HG03196 (cell line): Measurements from ENCODE around the gene EIF2A.
"Not testable (repeated sequence)": the region's sequence is repeated elsewhere in the genome, so short reads cannot be mapped to it uniquely, and the experiment has no call there.

Source experiments
- ATAC-seq: cut with Tn5 transposase; IDR thresholded peaks from one replicate; pipeline ENCODE4 v1.9.1; 2021; ENCODE audit not compliant: unreplicated experiment

EIF2A gene

DNA sequence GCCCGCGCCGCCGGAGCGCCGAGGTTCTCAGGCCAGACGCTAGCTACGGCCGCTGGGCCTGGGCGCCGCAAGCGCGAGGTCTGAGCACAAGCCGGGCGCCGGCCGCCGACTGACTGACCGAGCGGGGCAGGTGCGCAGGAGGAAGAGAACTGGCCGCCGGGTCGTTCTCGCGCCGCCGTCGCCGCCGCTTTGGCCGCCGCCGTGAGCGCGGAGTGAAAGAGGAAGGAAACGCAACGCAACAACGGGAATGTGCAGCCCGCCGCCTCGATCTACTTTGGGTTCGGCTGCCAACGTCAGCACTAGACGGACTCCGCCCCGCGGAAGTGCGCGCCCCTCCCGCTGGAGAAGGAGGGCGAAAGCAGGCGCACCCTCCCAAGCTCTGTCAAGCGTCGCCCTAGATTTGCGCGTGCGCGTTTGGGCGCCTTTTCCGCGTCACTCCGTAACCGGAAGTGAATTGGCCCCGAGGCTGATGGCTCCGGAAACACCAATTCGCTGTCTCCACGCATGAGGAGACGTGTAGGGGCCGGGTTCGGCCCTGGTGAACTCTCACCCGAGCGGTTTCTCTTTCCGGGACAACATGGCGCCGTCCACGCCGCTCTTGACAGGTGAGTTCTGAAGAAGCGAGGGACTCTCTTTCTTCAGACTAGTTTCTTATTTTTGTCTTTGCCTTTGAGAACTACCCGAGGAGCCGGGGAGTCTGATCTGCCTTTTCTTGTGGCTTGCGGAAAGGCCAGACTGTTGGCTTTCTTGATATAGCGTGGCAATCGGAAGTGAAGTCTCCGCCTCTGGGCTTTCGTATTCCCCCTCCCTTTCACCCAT, at the start of gene EIF2A, which contains the start of gene SERP1:
Gene EIF2A, plus strand, starts transcription at position 562 of the 819 bp plus-strand sequence. Its CDS starts 16 bp downstream, at position 578.
Gene SERP1, minus strand, starts transcription at position 271 of the 819 bp plus-strand sequence. CDS start 361 bp downstream, outside the sequence.
- ATAC-seq: peak; percentile 92

DNA sequence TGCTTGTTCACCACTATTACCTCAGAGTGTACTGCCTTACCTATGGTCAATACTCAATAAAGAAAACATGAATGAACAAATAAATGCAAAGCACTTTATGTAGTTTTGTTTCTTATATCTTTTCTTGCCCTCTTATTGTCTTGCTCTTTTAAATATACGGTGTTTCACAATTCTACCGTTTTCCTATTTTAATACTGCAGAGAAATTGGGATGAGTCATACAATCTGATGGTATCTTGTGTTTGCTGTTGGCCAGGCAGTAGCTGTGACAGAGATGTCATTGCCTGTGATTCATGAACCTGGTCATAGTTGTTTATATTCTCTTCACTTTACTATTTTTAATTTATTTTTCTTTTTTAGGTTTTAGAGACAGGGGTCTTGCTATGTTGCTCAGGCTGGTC, 48.6 kb upstream of the EIF2A start:
- no peak for ATAC-seq

DNA sequence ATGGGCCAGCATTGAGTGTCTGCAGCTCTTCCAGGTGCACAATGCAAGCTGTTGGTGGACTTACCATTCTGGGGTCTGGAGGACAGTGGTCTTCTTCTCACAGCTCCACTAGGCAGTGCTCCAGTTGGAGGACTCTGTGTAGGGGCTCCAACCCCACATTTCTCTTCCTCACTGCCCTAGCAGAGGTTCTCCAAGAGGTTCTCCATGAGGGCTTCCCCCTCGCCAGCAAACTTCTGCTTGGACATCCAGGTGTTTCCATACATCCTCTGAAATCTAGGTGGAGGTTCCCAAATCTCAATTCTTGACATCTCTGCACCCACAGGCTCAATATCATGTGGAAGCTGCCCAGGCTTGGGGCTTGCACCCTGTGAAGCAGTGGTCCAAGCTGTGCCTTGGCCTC, 45.6 kb upstream of the EIF2A start:
- not testable (repeated sequence) for ATAC-seq

GRCh38 chr3:150503402-150504099, 43.0 kb upstream of the EIF2A start:
- ATAC-seq: no peak

- no peak for ATAC-seq
These were observed 42.1 kb upstream of the EIF2A start for GRCh38 chr3:150504483-150504882.

DNA sequence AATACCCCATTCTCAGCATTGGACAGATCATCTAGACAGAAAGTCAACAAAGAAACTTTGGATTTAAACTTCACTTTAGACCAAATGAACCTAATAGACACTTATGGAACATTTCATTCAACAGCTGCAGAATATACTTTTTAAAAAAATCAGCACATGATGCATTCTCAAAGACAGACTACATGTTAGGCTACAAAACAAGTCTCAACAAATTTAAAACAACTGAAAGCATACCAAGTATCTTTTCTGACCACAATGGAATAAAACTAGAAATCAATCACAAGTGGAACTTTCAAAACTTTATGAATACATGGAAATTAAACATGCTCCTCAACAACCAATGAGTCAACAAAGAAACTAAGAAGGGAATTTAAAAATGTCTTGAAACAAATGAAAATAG, 38.2 kb upstream of the EIF2A start:
- no peak for ATAC-seq

DNA sequence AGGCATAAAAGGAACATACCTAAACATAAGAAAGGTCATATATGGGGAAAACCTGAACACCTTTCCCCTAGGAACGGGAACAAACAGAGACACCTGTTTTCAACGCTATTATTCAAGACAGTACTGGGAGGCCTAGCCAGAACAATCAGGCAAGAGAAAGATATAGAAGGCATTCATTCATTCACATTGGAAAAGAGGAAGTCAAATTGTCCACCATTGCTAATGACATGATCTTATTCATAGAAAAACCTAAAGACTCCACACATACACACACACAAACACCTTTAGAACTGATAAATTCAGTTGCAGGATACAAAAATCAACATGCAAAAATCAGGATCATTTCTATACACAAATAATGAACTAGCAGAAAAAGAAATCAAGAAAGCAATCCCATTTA, 36.8 kb upstream of the EIF2A start:
- no peak for ATAC-seq

- ATAC-seq: no peak
These were observed 35.3 kb upstream of the EIF2A start for GRCh38 chr3:150511122-150511821.

DNA sequence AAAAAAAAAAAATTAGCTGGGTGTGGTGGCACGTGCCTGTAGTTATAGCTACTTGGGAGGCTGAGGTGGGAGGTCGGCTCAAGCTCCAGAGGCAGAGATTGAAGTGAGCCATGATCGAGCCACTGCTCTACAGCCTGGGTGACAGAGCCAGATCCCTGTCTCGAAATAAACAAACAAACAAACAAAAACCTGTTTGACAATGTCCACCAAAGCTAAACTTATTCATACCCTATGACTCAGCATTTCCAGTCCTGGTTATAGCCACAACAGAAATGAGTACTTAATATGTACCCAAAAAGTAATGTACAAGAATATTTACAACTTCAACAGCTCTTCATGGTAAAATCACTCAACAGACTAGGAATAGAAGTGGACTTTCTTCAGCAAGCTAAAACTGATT, 31.4 kb upstream of the EIF2A start:
- ATAC-seq: no peak

GRCh38 chr3:150519026-150519425, 27.6 kb upstream of the EIF2A start:
- ATAC-seq: no peak

DNA sequence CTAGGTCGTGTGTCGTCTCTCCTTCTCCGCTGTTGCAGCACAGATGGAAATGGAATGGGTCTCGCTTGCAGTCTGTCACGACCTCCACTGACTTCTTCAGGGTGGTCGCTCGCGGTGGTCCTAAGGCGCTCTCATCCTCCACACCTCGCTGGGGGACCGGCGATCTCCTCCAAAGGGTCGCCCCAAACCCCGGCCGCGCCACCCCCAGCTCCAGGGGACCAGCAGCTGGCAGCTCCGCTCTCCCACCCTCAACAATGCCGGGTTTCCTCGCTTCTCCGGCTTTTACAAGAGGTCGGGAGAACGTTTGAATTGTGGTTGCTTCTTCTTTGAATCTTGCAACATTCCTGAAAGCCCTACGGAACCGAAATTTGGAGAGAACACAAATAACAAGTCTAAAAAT, 26.2 kb upstream of the EIF2A start:
- no peak for ATAC-seq

- ATAC-seq: no peak
These were observed 25.1 kb upstream of the EIF2A start for GRCh38 chr3:150521463-150521862.

GRCh38 chr3:150523538-150523937, 23.0 kb upstream of the EIF2A start:
- ATAC-seq: no peak

DNA sequence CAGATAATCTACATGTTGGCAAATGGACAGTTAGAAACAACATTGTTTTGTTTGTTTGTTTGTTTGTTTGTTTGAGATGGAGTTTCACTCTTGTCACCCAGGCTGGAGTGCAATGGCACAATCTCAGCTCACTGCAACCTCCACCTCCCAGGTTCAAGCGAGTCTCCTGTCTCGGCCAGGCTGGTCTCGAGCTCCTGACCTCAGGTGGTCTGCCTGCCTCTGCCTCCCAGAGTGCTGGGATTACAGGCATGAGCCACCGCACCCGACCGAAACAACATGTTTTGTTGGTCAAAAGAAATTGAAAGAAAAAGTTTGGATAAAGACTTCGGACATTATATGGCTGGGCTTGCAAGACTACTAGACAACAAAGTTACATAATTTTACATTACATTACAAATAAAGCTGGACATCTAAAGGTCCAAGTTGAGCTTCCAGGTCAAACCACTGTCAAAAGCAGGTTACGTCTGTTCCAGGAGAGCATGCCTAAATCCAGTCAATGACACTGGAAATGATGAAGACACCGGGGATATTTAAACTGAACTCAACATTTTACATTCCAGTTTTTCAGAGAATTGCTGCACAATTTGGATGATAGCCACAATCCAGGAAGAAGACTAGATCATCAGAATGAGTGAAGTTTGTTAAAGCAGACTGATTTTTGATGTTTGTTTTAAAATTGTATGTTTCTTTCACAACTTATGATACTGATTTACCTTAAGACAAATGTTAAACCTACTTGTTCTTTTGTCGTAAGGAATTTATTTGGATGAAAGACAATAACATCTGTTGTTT, 18.9 kb upstream of the EIF2A start:
- ATAC-seq: no peak

DNA sequence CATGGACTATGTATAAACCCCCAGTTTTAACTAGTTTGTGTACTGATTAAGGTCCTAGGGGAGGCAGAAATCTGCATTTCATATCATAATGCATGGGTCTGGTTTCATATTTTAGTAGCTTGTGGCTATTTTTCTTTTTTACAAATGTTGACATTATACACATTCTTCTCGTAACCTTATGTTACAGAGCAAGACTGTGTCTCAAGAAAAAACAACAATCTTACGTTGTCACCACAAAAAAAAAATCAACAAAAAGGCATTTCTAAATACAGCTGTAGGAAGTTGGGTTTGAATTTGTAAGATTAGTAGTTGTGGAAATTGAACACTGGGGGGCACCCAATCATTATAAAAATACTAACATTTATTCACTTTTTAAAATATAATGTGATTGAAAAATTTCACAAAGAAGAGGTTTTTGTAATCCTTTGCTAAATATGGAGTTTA, 18.2 kb upstream of the EIF2A start:
- no peak for ATAC-seq

DNA sequence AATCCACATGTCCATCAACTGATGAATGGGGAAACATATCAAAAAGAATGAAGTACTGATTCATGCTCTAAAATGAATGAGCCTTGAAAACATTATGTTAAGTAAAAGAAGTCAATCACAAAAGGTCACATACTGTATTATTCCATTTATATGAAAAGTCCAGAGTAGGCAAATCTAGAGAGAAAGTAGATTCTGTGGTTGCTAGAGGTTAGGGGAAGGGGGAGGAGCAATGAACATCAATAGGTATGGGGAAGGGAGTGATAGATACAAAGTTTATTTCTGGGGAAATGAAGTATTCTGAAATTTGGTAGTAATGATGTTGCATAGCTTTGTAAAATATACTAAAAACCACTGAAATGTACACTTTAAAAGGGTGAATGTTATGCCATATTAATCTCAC, 14.8 kb upstream of the EIF2A start:
- no peak for ATAC-seq

GRCh38 chr3:150535204-150535603, 11.4 kb upstream of the EIF2A start:
- ATAC-seq: no peak

GRCh38 chr3:150538324-150539208, 8.0 kb upstream of the EIF2A start:
- no peak for ATAC-seq

GRCh38 chr3:150540297-150540696, 6.3 kb upstream of the EIF2A start:
- ATAC-seq: no peak

DNA sequence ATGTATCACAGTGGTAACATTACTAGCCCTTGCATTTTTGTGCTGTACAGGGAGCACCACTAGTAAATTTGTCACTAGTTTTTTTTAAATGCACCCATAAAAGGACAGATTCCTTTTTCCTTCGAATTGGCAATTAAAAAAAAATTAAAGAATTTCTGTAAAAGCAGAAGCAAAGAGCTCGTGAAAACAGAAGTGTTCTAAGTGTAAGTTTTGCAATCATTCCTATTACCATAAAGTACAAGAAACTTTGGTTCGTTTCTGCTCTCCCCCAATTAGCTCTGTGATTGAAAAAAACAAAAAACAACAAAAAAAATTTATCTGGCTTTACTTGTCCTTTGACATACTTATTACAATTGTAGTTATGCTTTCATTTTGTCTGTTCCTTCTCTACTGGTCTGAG, 5.6 kb upstream of the EIF2A start:
- ATAC-seq: no peak
